ENCODE results near the gene PLCB1.

- TF ChIP-seq, protein P1, sequence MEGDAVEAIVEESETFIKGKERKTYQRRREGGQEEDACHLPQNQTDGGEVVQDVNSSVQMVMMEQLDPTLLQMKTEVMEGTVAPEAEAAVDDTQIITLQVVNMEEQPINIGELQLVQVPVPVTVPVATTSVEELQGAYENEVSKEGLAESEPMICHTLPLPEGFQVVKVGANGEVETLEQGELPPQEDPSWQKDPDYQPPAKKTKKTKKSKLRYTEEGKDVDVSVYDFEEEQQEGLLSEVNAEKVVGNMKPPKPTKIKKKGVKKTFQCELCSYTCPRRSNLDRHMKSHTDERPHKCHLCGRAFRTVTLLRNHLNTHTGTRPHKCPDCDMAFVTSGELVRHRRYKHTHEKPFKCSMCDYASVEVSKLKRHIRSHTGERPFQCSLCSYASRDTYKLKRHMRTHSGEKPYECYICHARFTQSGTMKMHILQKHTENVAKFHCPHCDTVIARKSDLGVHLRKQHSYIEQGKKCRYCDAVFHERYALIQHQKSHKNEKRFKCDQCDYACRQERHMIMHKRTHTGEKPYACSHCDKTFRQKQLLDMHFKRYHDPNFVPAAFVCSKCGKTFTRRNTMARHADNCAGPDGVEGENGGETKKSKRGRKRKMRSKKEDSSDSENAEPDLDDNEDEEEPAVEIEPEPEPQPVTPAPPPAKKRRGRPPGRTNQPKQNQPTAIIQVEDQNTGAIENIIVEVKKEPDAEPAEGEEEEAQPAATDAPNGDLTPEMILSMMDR (IDR thresholded peaks at IDR 0.05): no peak
- TF ChIP-seq POLR2A (IDR thresholded peaks at IDR 0.05): no peak
These were observed 719.4 kb downstream of the PLCB1 start for GRCh38 chr20:8851446-8851845.

Measured in breast epithelium (tissue), 3 donors.